ENCODE measurements around the gene GRM8.

The GRM8 gene

GRCh38 chr7:126658684-126659083 is 594.1 kb downstream of the GRM8 start:
- TF ChIP-seq, protein P1, sequence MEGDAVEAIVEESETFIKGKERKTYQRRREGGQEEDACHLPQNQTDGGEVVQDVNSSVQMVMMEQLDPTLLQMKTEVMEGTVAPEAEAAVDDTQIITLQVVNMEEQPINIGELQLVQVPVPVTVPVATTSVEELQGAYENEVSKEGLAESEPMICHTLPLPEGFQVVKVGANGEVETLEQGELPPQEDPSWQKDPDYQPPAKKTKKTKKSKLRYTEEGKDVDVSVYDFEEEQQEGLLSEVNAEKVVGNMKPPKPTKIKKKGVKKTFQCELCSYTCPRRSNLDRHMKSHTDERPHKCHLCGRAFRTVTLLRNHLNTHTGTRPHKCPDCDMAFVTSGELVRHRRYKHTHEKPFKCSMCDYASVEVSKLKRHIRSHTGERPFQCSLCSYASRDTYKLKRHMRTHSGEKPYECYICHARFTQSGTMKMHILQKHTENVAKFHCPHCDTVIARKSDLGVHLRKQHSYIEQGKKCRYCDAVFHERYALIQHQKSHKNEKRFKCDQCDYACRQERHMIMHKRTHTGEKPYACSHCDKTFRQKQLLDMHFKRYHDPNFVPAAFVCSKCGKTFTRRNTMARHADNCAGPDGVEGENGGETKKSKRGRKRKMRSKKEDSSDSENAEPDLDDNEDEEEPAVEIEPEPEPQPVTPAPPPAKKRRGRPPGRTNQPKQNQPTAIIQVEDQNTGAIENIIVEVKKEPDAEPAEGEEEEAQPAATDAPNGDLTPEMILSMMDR (IDR thresholded peaks at IDR 0.05; ENCODE audit: low read length): no peak
- no peak for TF ChIP-seq EZH2 (IDR thresholded peaks at IDR 0.05; ENCODE audit: borderline replicate concordance, low read length)
- no peak overlapping the region for H3K9ac ChIP-seq (ENCODE audit: low read length)
- H3K4me2 ChIP-seq (ENCODE audit: low read length): no peak overlapping the region
- no peaks in the 10 kb centered on the region for H3K27me3 ChIP-seq (ENCODE audit: insufficient read depth, low read length)
- H3F3A ChIP-seq (ENCODE audit: insufficient read depth, low read length): no peaks in the 10 kb centered on the region
- no peak overlapping the region for H3K27ac ChIP-seq (ENCODE audit: low read depth, low read length, poor library complexity, severe bottlenecking)
- no peak overlapping the region for H3K4me3 ChIP-seq (ENCODE audit: low read depth, low read length, poor library complexity, severe bottlenecking)
- no peaks in the 10 kb centered on the region for H3K36me3 ChIP-seq (ENCODE audit: insufficient read depth, low read length)
- peaks cover 29% of the 10 kb centered on the region for H3K4me1 ChIP-seq (ENCODE audit: insufficient read depth, low read length, severe bottlenecking)
- no peak overlapping the region for H2AFZ ChIP-seq (ENCODE audit: low read length)
- H3K9me3 ChIP-seq (ENCODE audit: low read length): no peaks in the 10 kb centered on the region
- no peaks in the 10 kb centered on the region for H3K9me2 ChIP-seq (ENCODE audit: low read depth, low read length)
- no peaks in the 10 kb centered on the region for H3K79me2 ChIP-seq (ENCODE audit: insufficient read depth, low read length)
- H4K20me1 ChIP-seq (ENCODE audit: insufficient read depth, low read length): no peaks in the 10 kb centered on the region

- H3K27ac ChIP-seq (ENCODE audit: low read depth, low read length, poor library complexity, severe bottlenecking): peak overlapping the region; percentile 3
- no peaks in the 10 kb centered on the region for H3K79me2 ChIP-seq (ENCODE audit: insufficient read depth, low read length)
- H3K9me3 ChIP-seq (ENCODE audit: low read length): no peaks in the 10 kb centered on the region
- H4K20me1 ChIP-seq (ENCODE audit: insufficient read depth, low read length): no peaks in the 10 kb centered on the region
- H3K36me3 ChIP-seq (ENCODE audit: insufficient read depth, low read length): no peaks in the 10 kb centered on the region
- no peaks in the 10 kb centered on the region for H3K9me2 ChIP-seq (ENCODE audit: low read depth, low read length)
- no peak for TF ChIP-seq EZH2 (IDR thresholded peaks at IDR 0.05; ENCODE audit: borderline replicate concordance, low read length)
- TF ChIP-seq, protein P1 (IDR thresholded peaks at IDR 0.05; ENCODE audit: low read length): no peak
- peaks cover 29% of the 10 kb centered on the region for H3K4me1 ChIP-seq (ENCODE audit: insufficient read depth, low read length, severe bottlenecking)
- no peaks in the 10 kb centered on the region for H3K27me3 ChIP-seq (ENCODE audit: insufficient read depth, low read length)
- H3K9ac ChIP-seq (ENCODE audit: low read length): no peak overlapping the region
- H3K4me2 ChIP-seq (ENCODE audit: low read length): no peak overlapping the region; the same call in 1 of the 2 replicates
- 0 out of 2 replicates have a peak overlapping the region, but pooled peaks have one; percentile 52 for H2AFZ ChIP-seq (ENCODE audit: low read length)
- H3F3A ChIP-seq (ENCODE audit: insufficient read depth, low read length): no peaks in the 10 kb centered on the region
- H3K4me3 ChIP-seq (ENCODE audit: low read depth, low read length, poor library complexity, severe bottlenecking): no peak overlapping the region
These were observed 595.0 kb downstream of the GRM8 start for GRCh38 chr7:126657599-126658358.

DNA sequence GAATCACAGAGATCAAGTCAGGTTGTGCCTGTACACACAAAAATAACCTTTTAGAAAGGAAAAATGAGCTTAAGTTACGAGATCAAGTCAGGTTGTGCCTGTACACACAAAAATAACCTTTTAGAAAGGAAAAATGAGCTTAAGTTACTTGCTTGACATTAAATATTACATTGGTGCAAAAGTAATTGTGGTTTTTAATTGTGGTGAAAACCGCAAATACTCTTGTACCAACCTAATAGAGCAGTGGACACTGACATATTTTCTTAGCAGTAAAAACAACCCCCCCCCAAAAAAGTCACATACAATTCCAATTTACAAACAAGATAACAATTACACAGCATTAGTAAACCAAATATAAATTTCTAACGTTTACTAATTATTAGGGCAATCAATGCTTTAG is 595.6 kb downstream of the GRM8 start:
- Histone ChIP-seq H3K79me2 (ENCODE audit: insufficient read depth, low read length) (no peaks in the 10 kb centered on the region), H2AFZ (ENCODE audit: low read length) (0 out of 2 replicates have a peak overlapping the region, but pooled peaks have one; percentile 20), H3K4me1 (ENCODE audit: insufficient read depth, low read length, severe bottlenecking) (peaks cover 29% of the 10 kb centered on the region), H3K27ac (ENCODE audit: low read depth, low read length, poor library complexity, severe bottlenecking) (no peak overlapping the region), H3K4me3 (ENCODE audit: low read depth, low read length, poor library complexity, severe bottlenecking) (no peak overlapping the region), H3K4me2 (ENCODE audit: low read length) (no peak overlapping the region), H4K20me1 (ENCODE audit: insufficient read depth, low read length) (no peaks in the 10 kb centered on the region), H3K9ac (ENCODE audit: low read length) (no peak overlapping the region), H3K36me3 (ENCODE audit: insufficient read depth, low read length) (no peaks in the 10 kb centered on the region), H3F3A (ENCODE audit: insufficient read depth, low read length) (no peaks in the 10 kb centered on the region), H3K9me2 (ENCODE audit: low read depth, low read length) (no peaks in the 10 kb centered on the region), H3K9me3 (ENCODE audit: low read length) (no peaks in the 10 kb centered on the region), H3K27me3 (ENCODE audit: insufficient read depth, low read length) (no peaks in the 10 kb centered on the region)
- no peak for TF ChIP-seq EZH2 (IDR thresholded peaks at IDR 0.05; ENCODE audit: borderline replicate concordance, low read length)
- TF ChIP-seq, protein P1 (IDR thresholded peaks at IDR 0.05; ENCODE audit: low read length): no peak
